ENCODE results near the gene KIDINS220.

DNA sequence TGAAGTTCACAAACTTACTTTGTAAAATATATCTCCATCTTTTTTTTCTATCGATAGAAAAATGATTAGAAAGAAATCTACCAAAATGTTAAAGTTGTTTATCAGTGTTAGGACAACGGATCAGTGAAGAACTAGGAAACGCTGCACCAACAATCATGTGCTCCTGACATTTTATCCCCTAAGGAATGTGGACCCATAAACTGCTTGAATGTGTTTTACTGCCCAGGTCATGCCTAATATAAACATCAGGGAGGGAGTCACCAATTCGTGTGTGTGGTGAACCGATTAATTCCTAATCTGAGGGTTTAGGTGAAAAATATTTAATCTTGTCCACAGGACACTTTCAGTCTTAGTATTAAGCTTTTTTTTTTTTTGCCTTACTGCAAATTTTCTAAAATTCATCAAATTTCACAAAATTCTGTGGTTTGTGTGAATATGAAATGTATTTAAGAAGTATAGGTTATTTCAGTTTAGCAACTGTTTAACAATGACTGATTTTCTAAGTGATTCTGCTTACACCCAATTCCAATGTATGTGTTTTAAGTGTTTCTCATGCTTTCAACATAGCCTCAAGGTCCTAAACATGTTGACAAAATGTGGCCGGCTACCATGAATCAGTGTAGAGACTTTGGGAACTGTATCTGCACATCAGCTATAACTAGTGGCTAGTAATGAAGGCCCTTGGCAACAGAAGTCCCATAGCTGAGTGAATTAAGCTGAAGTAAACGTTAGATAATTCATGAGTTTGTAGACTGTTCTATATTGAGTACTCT lies 11.1 kb upstream of the KIDINS220 start:
- TF ChIP-seq CEBPG (CRISPR knock-in tag; IDR thresholded peaks at IDR 0.05) (no peak), CEBPG (tag; conservative IDR thresholded peaks at IDR 0.05 in 1 of 2, IDR thresholded peaks at IDR 0.05 in 1 of 2) (no peak), ZNF232 (CRISPR knock-in tag; IDR thresholded peaks at IDR 0.05) (no peak)

All from K562 (cell line).